ENCODE results near the gene UQCC3.
"Not testable (repeated sequence)": the region's sequence is repeated elsewhere in the genome, so short reads cannot be mapped to it uniquely, and the experiment has no call there.

UQCC3 gene, protein sequence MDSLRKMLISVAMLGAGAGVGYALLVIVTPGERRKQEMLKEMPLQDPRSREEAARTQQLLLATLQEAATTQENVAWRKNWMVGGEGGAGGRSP

DNA sequence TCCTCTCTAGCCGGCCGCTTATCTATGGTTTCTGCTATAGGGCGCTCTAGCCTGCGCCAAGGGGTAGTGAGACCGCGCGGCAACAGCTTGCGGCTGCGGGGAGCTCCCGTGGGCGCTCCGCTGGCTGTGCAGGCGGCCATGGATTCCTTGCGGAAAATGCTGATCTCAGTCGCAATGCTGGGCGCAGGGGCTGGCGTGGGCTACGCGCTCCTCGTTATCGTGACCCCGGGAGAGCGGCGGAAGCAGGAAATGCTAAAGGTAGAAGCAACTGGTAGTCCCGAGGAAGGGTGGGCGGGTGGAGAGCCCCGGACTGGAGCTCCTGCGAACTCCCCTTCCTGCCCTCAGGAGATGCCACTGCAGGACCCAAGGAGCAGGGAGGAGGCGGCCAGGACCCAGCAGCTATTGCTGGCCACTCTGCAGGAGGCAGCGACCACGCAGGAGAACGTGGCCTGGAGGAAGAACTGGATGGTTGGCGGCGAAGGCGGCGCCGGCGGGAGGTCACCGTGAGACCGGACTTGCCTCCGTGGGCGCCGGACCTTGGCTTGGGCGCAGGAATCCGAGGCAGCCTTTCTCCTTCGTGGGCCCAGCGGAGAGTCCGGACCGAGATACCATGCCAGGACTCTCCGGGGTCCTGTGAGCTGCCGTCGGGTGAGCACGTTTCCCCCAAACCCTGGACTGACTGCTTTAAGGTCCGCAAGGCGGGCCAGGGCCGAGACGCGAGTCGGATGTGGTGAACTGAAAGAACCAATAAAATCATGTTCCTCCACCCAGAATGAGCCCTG, at the start of gene UQCC3, which contains the start of gene LBHD1:
TSS of gene UQCC3 (plus strand) at position 66 of the 782 bp plus-strand sequence. CDS start at position 139, 73 bp downstream.
TSS of gene LBHD1 (minus strand) at position 660 of the 782 bp plus-strand sequence. CDS start 2,236 bp downstream, outside the sequence.
- DNase-seq, result no peak

DNA sequence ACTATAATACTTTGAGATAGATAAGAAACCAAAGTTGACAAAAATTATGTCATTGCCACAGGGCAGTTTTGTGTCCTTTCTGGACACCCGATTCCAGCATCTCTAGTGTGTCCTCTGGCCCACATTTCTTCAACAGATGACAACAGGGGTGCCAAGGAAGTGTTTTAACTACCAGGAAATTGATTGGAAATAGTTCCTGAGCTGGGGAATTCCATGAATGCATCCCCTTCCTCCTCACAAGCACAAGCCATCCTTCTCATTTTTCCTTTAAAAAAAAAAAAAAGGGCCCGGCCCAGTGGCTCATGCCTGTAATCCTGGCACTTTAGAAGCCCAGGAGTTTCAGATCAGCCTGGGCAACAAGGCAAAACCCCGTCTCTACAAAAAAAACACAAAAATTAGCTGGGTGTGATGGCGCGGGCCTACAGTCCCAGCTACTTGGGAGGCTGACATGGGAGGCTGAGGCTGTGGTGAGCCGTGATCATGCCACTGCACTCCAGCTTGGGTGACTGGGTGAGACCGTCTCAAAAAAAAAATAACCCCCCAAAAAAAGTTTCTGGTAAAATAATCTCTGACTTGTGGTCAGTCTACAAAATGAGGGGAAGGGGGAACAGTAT, 48.9 kb upstream of the UQCC3 start:
- DNase-seq, result no peak

DNA sequence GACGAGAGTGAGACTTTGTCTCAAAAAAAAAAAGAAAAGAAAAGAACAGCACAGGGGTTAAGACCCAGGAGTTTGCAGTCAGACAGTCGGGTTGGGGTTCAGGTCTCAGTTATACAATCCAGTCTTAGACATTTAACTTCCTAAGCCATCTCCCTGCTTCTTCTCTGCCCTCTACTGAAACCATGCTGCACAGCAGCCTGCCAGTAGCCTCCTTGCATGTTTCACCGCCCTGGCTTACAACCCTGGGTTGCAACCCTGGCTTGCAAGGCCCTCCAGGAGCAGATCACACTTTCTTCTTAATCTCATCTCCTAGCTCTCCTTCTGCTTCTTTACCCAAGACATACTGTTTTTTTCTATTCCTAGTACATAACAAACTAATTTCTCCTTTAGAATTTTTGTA, 43.8 kb upstream of the UQCC3 start:
- DNase-seq, result no peak

DNA sequence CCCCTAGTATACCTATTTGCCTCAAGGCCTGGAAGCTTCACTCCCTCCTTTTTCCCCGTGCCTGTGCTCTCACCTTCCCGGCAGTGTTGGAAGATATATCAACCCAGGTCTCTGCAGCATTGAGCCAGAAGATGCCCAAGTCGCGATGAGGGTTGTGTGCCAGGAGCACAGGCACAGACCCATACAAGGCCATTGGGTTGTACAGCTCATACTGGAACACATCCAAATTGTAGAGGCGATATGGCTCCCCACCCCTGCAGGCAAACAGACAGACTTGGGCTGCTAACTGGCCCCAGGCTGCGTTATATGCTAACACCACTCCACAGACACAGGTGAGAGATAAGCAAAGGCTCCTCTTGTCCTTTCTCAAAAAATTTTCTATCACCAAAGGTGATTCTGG, 39.0 kb upstream of the UQCC3 start:
- no peak for DNase-seq

DNA sequence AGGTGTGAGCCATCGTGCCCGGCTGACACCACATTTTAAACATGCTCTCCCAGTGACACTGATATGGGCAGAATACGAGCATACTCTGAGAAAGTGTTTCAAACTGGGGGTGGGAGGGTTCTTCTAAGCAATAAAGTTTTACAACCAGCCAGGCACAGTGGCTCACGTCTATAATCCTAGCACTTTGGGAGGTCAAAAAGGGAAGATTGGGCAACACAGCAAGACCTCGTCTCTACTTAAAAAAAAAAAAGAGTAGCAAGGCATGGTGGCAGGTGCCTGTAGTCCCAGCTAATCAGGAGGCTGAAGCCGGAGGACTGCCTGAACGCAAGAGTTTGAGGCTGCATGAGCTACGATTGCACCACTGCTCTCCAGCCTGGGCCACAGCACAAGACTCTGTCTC, 27.3 kb upstream of the UQCC3 start:
- DNase-seq, result no peak

DNA sequence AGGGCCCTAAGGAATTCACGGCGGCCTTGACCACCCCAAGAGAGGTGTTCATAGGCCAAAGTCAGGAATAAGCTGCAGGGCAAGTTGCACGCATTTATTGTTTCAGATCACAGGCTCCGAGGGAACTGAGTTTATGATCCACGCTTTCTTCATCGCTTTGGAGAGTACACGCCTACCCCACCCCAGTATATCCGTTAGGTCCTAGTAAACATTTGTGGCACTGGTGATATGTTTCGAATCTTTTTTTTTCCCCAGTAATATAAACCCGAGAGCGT, 25.9 kb upstream of the UQCC3 start:
- DNase-seq, result no peak

DNA sequence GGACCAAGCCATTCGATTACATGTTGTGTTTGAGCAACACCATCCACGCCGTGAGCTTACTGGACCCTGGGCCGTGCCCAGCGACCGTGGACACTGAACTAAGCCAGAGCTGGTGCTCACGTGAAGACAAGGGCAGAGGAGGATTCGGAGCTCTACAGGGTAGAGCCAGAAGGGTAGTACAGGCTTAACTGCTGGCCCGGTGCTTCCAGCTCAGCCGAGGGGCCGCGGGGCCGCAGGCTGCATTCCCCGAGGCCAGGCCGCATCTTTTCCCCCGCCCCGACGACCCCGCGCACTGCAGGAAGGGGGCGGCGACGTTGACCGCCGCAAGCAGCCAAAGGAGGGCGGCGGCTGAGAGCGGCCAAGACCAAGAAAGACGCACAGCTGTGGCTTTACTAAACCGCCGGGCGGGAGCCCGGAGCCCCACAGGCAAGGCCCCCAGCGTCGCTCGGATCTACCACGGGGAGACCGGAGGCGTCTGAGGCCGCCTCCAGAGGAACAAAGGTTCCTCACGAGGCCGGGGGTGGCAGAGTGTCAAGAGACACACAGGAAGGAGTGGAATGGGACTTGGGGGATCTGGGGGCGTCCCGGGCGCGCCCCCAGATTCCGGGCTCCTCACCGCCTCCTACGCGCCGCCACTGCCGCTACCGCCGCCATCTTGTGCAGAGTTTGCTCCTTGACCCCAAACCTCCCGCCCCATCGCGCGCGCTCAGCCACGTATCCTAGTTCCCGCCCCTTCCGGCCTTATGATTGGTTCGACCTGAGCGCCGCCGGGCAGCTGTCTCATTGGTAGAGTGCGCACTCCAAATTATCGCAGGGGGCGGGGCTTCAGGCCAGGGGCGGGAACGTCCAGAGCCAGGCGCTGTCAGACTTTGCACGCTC, 25.3 kb upstream of the UQCC3 start, which contains the start of gene GANAB:
TSS of gene GANAB (minus strand) at position 668 of the 879 bp plus-strand sequence. CDS start at position 654, 14 bp downstream.
- DNase-seq, result peak; percentile 76

DNA sequence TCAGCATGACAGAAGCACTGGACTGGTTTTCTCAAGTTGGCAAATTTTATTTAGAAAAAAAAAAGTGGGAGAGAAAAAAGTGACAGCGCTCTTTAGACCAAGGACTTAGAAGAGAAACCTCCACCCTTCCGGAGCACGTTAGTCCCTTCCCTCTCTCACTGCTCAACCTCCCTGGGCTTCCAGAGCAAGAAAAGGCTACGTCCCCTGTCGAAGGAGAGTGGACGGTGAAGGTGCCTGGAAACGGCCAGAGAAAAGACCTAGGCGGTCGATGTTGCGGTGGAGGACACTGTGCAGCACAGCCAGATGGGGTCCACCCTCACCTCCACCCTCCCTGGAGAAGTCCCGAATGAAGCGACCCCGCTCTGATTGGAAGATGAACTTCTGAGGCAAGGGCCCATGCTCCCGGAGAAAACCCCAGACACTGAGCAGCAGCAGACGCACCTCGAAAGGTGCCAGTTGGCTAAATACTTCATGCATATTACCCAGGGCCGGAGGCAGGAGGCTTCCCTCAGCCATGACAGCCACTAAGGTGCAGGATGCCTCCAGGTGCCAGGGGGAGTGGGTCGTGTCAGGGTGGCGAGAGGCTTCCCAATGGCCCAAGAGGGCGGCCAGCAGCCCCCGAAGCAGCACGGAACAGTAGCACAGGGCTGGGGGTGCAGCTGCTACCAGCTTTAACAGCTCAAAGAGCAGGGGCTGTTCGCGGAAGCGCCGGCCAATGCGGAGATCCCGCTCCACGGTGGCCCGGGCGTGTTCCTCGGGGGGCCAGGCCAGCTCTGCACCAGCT, 24.5 kb upstream of the UQCC3 start:
- no peak for DNase-seq

DNA sequence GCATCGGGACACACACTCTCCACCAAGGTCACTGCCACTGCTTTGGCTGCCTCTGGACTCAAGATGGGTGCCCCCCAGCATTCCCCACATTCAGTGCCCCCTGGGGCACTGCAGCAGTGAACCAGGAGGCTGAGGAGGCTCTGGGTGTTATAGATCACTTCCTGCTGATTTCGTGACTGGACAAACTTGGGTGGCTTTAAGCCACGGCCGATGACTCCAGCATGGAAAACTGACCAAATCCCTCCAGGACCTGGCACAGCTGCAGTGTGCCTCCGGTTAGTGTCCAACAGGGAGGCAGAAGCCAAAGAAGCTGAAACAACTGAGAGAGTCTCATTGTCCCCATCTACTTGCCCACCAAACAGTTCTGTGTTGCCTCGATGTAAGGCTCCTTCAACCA, 23.9 kb upstream of the UQCC3 start:
- DNase-seq, result no peak

DNA sequence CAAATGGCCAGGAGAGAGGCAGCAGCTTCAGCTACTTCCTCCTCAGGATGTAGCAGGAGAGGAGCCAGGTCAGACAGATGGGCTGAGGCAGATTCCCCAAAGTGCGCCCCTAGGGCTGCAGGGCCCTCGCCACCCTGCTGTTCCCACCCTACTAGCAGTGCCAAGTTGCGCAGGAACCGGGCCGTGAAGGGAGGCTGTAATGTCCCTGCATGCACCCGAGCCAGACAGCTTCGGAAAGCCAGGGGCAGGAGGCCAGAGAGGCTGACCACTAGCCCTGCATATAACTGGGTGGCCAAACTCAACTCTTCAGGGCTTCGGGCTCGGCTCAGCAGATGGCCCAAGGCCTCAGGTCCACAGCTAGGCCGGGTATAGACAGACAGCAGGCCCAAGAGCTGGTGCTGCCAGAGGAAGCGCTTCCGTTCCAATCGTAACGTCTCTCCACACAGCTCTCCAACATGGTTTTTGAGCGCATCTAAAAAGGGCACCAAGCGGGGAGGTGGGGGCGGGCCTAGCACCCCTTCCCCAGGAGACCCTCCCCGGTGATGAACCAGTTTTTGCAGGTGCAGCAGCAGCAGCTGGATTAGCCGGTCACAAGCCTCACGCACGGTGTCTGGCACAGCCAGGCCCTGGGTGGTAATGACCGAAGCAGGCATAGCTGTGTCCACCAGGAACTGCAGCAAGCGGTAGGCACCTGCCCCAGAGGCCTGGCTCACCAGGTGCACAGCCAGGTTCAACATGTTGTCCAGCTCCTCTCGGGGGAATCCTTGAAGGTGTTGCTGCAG, 23.1 kb upstream of the UQCC3 start:
- no peak for DNase-seq

DNA sequence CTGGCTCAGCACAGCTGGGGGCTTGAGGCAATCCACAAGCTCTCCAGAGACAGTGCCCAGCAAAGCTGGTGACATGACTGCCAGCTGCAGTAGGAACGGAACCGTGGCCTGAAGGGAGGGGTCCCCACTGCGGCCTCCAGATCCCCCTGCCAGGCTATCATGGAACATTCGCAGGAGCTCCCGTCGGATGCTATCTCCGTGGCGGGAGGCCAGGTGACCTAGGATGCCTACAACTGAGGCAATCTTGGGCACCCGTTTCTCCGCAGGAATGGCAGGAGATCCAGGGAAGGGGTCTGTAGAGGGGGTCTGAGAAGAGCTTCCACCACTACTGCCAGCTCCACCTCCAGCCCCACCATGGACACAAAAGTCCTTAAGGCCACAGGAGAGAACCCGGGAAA, 22.5 kb upstream of the UQCC3 start:
- DNase-seq, result no peak

DNA sequence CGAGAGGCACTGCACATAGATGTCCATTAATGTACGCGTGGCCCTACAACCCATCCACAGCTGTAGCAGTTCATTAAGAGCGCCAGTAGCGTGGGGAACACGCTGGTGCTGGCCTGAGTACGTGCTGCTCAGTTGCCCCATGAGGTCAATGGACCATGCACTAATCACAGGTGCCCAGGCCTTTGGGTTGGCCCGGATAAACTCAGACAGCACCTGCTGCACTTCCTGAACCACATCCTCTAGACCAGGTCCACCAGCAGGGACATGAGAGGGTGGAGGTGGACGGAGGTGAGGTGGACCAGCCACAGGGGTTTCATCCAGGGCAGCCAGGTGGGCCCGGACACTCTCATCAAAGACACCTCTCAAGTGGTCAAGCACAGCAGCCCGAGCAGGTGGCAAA, 22.0 kb upstream of the UQCC3 start:
- DNase-seq, result no peak

DNA sequence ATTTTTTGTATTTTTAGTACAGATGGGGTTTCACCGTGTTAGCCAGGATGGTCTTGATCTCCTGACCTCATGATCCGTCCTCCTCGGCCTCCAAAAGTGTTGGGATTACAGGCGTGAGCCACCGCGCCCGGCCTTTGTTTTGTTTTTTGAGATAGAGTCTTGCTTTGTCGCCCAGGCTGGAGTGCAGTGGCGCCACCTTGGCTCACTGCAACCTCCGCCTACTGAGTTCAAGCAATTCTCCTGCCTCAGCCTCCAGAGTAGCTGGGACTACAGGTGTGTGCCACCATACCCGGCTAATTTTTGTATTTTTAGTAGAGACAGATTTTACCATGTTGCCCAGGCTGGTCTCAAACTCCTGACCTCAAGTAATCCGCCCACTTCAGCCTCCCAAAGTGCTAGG, 21.2 kb upstream of the UQCC3 start:
- DNase-seq, result not testable (repeated sequence)

DNA sequence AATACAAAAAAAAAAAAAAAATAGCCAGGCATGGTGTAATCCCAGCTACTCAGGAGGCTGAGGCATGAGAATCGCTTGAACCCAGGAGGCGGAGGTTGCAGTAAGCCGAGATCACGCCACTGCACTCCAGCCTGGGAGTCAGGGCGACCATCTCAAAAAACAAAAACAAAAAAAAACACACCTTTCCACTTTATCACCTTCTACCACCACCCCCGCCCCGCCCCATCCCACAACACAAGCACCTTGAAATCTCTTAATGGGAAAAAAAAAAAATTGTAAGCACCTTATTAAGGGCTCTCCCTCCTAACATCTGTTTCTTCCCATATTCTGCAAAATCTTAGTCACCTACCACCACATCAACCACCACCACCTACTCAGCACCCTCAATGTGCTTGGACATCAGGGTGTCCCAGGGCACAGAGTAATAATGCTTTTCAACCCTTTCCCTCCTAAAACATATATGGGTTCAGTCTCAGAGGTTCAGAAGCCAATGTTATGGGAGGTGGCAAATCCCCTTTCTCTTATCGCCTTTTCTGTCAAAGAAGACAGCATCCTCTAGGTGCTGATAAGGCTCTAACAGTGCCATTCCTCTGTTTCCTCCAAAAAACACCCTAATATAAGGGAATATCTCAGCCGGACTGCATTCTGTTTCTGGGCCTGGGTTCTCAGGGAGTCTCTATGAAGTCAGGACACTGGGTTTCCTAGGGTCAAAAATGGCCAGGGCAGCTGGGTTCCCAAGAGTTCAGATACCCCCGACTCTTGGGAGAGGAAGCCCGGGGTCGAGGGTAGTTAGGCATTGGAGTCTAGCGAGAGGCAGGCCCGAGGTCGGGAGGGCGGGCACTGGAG, 19.1 kb upstream of the UQCC3 start:
- DNase-seq, result no peak

DNA sequence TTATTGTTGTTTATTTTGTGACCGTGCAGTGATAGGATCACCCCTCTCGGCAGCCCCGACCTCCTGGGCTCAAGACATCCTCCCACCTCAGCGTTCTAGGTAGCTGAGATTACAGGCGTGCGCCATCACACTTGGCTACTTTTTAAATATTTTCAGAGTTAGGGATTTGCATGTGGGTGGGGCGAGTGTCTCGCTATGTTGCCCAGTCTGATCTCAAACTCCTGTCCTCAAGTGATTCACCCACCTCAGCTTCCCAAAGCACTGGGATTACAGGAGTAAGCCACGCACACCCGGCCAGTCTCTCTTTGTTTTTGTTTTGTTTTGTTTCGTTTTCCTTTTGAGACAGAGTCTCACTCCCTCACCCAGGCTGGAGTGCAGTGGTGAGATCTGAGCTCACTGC, 17.2 kb upstream of the UQCC3 start:
- DNase-seq, result no peak

DNA sequence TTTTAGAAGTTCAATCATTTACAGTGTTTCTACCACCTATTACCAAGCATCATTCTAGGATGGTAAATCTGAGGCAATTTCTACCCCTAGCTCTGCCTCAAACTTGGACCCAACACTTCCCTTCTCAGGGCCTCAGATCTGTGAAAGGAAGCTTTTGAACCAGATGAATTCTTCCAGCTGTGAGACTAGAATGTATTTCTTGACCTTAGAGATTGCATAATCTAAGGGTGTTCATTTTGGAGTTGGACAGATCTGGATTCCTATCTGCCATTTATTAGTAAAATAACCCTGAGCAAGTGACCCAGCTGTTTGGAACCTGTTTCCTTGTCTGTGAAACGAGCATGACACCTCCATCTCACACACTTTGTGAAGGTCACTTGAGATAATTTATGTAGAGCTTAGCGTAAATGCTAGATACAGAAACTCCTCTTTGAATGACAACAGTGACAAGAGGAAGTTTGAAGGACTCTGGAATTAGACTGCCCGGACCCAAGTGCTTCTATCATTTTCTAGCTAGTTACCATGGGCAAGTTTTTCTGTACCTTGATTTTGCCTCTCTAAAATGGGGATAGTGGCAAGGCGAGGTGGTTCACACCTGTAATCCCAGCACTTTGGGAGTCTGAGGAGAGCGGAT, 14.6 kb upstream of the UQCC3 start:
- DNase-seq, result no peak

DNA sequence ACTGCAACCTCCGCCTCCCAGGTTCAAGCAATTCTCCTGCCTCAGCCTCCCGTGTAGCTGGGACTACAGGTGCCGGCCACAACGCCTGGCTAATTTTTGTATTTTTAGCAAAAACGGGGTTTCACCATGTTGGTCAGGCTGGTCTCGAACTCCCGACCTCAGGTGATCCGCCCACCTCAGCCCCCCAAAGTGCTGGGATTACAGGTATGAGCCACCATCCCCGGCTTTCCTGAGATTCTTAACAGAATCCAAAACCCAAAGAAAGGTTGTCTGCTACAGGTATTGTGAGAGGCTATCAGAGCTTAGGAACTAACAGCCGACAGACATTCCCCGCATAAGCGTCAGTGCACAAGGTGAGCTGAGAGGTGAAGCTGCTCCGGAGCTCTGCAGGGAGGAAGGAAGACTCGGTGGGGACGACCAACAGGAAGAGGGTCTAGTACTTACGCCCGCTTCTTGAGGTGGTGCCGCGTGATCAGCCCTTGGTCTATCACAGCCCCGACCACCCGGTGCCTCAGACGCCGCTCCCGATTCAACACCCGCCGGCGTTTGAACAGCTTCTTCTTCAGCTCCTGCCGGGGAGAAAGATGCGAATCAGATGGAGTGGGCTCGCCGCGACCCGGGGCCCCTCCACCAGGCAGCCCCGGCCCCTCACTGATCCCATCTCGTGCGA, 6.9 kb upstream of the UQCC3 start:
- DNase-seq, result no peak

DNA sequence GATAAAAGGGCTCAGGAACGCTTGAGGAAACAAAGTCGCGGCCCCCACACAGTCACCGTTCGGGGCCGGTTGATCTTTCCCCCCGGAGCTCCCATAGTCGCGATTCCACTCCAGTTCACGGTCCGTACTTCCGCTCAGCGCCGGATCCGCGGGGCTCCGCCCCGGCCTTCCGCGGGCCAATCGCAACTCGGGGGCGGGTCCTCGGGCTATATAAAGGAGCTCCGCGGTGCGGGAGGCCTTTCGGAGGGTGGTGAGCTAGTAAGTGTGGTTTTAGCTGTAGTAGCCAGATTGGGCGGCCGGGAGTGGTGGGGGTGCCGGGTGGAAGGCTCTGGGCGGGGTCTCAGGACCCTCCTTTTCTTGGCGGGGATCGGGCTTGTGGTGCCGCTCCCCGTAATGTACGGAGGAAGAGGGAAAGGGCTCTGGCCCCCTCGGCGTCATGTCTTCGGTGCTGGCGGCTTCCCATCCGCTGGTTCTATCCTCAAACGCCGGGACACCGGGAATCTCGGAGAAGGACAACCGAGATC, 6.3 kb upstream of the UQCC3 start, which contains the start of the genes C11orf98 and CSKMT:
TSS of gene C11orf98 (minus strand) at position 136 of the 524 bp plus-strand sequence. CDS start at position 95, 41 bp downstream.
TSS of gene CSKMT (plus strand) at position 238 of the 524 bp plus-strand sequence. CDS start 568 bp downstream, outside the sequence.
- DNase-seq, result peak; percentile 57

DNA sequence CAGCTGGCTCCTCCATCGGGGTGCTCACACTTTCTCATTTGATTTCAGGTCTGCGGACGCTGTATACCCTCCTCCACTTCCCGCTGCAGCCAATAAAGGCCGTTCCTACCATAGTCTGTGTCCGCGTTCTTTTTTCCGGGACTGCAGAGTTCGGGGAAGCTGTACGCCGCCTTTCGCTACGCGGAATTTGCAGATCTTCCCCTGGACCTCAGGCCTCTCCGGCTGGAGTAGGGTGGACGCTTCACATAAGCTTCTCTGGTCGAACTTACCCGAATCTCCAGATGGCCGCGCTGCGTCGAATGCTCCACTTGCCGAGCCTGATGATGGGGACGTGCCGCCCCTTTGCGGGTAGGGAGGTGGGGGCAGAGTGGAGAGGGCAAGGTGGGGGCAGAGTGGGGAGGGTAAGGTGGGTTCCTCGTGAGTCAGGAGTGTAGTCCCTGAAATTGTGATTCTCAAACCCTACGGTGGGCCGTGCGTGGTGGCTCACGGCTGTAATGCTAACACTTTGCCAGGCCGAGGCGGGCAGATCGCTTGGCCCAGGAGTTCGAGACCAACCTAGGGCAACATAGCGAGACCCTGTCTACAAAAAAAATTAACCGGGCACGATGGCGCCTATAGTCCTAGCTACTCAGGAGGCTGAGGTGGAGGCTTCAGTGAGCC, 5.7 kb upstream of the UQCC3 start:
- DNase-seq, result no peak

Measured in NCI-H1436 treated with DMSO at 0.1 percent for 48 hours (cell line).